HUES48 (cell line): ENCODE results near the gene ACOT11.

Experiments
- H3K27ac ChIP-seq: one replicate; pipeline ENCODE4 v1.7.0; 2013; ENCODE audit warnings: low read depth, low read length, inconsistent platforms
- H3K27me3 ChIP-seq: 2 replicates; pipeline ENCODE4 v1.6.1; 2013; ENCODE audit warnings: mild to moderate bottlenecking, low read length; ENCODE audit not compliant: control insufficient read depth, insufficient read depth
- H3K36me3 ChIP-seq: 2 replicates; pipeline ENCODE4 v1.6.1; 2013; ENCODE audit warnings: low read length; ENCODE audit not compliant: control insufficient read depth, insufficient read depth
- H3K4me1 ChIP-seq: 2 replicates; pipeline ENCODE4 v1.6.1; 2013; ENCODE audit warnings: mild to moderate bottlenecking, low read length; ENCODE audit not compliant: control insufficient read depth, insufficient read depth
- H3K4me3 ChIP-seq: 2 replicates; pipeline ENCODE4 v1.5.1; 2013; ENCODE audit warnings: mild to moderate bottlenecking, low read depth, low read length
- H3K9ac ChIP-seq: 2 replicates; pipeline ENCODE4 v1.6.1; 2013; ENCODE audit warnings: mild to moderate bottlenecking, low read depth, low read length, moderate library complexity
- H3K9me3 ChIP-seq: 2 replicates; pipeline ENCODE4 v1.6.1; 2013; ENCODE audit warnings: low read length; ENCODE audit not compliant: control insufficient read depth, insufficient read depth

Gene ACOT11

GRCh38 chr1:54551891-54552290 is 3.9 kb downstream of the ACOT11 start:
- Histone ChIP-seq H3K27me3 (no peaks in the 10 kb centered on the region), H3K4me3 (no peak overlapping the region), H3K36me3 (no peaks in the 10 kb centered on the region), H3K9ac (no peak overlapping the region), H3K4me1 (peaks cover 4% of the 10 kb centered on the region; the same call in 1 of the 2 replicates), H3K9me3 (no peaks in the 10 kb centered on the region), H3K27ac (no peak overlapping the region)

GRCh38 chr1:54553602-54554313 is 5.7 kb downstream of the ACOT11 start:
- no peaks in the 10 kb centered on the region for H3K36me3 ChIP-seq

GRCh38 chr1:54556110-54556509 is 8.1 kb downstream of the ACOT11 start:
- H3K9ac ChIP-seq, result no peak overlapping the region
- no peaks in the 10 kb centered on the region for H3K4me1 ChIP-seq
- H3K9me3 ChIP-seq, result no peaks in the 10 kb centered on the region
- H3K4me3 ChIP-seq, result no peak overlapping the region
- no peaks in the 10 kb centered on the region for H3K27me3 ChIP-seq
- H3K27ac ChIP-seq, result no peak overlapping the region
- no peaks in the 10 kb centered on the region for H3K36me3 ChIP-seq

More at GRCh38 chr1:54553602-54554313, 5.7 kb downstream of the ACOT11 start:
- Histone ChIP-seq H3K4me3 (no peak overlapping the region), H3K27me3 (no peaks in the 10 kb centered on the region), H3K4me1 (no peaks in the 10 kb centered on the region), H3K9ac (no peak overlapping the region), H3K27ac (no peak overlapping the region), H3K9me3 (no peaks in the 10 kb centered on the region)

GRCh38 chr1:54557671-54558355 is 9.8 kb downstream of the ACOT11 start:
- Histone ChIP-seq H3K4me1 (no peaks in the 10 kb centered on the region), H3K36me3 (no peaks in the 10 kb centered on the region), H3K27me3 (no peaks in the 10 kb centered on the region), H3K27ac (no peak overlapping the region), H3K9me3 (no peaks in the 10 kb centered on the region), H3K4me3 (no peak overlapping the region), H3K9ac (no peak overlapping the region)

- no peak overlapping the region for H3K27ac ChIP-seq
- no peaks in the 10 kb centered on the region for H3K36me3 ChIP-seq
- H3K9me3 ChIP-seq, result no peaks in the 10 kb centered on the region
- no peak overlapping the region for H3K4me3 ChIP-seq
- H3K9ac ChIP-seq, result no peak overlapping the region
- no peaks in the 10 kb centered on the region for H3K27me3 ChIP-seq
- no peaks in the 10 kb centered on the region for H3K4me1 ChIP-seq
Measured at GRCh38 chr1:54558434-54559030, 10.5 kb downstream of the ACOT11 start.

GRCh38 chr1:54559111-54559548 is 11.1 kb downstream of the ACOT11 start:
- no peaks in the 10 kb centered on the region for H3K9me3 ChIP-seq
- H3K4me3 ChIP-seq, result no peak overlapping the region
- H3K9ac ChIP-seq, result no peak overlapping the region
- H3K4me1 ChIP-seq, result no peaks in the 10 kb centered on the region
- H3K27me3 ChIP-seq, result no peaks in the 10 kb centered on the region
- no peaks in the 10 kb centered on the region for H3K36me3 ChIP-seq
- no peak overlapping the region for H3K27ac ChIP-seq

GRCh38 chr1:54559771-54560231 is 11.8 kb downstream of the ACOT11 start:
- Histone ChIP-seq H3K27ac (no peak overlapping the region), H3K27me3 (no peaks in the 10 kb centered on the region), H3K4me3 (no peak overlapping the region), H3K4me1 (peaks cover 5% of the 10 kb centered on the region; the same call in 1 of the 2 replicates), H3K9ac (no peak overlapping the region), H3K36me3 (no peaks in the 10 kb centered on the region), H3K9me3 (no peaks in the 10 kb centered on the region)

GRCh38 chr1:54564312-54565112 is 16.5 kb downstream of the ACOT11 start:
- Histone ChIP-seq H3K36me3 (no peaks in the 10 kb centered on the region), H3K27ac (no peak overlapping the region), H3K4me3 (no peak overlapping the region), H3K9ac (no peak overlapping the region), H3K27me3 (no peaks in the 10 kb centered on the region), H3K9me3 (no peaks in the 10 kb centered on the region), H3K4me1 (peaks cover 9% of the 10 kb centered on the region)

GRCh38 chr1:54565113-54565501 is 17.1 kb downstream of the ACOT11 start:
- no peak overlapping the region for H3K27ac ChIP-seq
- no peak overlapping the region for H3K4me3 ChIP-seq
- no peaks in the 10 kb centered on the region for H3K27me3 ChIP-seq
- H3K9me3 ChIP-seq, result no peaks in the 10 kb centered on the region
- no peak overlapping the region for H3K9ac ChIP-seq
- peaks cover 15% of the 10 kb centered on the region for H3K4me1 ChIP-seq
- H3K36me3 ChIP-seq, result no peaks in the 10 kb centered on the region

GRCh38 chr1:54566438-54567141 is 18.6 kb downstream of the ACOT11 start:
- no peaks in the 10 kb centered on the region for H3K36me3 ChIP-seq
- no peak overlapping the region for H3K27ac ChIP-seq
- no peak overlapping the region for H3K9ac ChIP-seq
- no peaks in the 10 kb centered on the region for H3K27me3 ChIP-seq
- H3K4me1 ChIP-seq, result peaks cover 23% of the 10 kb centered on the region
- H3K4me3 ChIP-seq, result no peak overlapping the region
- H3K9me3 ChIP-seq, result no peaks in the 10 kb centered on the region
